ENCODE results near the gene RHEBL1. TPM values are rescaled to one million over a fixed set of nuclear protein-coding genes. Genes with fewer than 3 reads are reported as not detected.

Gene RHEBL1
- total RNA-seq, 6 donors from 2014 or later = 0.97 to 1.4 (median 1.2) TPM; not detected in 2

DNA sequence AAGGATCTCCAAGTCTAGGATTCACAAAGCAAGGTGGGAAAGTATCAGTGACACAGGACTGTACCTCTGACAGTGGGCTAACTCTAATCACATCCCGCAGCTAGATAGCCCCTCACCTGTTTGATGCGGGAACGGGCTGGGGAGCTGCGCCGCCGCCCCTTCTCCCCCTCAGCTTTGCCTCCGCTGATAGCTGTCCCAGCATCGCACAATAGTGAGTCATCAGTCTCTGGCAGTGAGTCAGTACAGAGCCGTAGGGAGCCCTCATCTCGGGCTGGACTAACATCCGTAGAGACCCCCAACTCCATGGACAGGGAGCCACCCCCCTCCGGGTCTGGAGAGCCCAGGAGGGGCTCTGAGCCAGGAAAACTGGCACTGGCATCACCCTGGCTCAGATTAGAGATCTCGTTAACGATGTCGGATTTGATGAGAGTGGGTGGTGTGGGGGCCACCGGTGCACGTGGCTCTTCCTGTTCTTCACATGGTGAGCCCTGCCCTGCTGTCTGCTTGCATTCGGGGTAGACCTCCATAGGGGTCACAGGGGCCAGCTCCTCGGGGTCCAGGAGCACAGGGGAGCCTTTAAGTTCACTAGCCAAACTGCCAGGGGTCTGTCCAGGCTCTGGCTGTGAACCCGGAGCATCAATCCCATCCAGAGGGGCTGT is 20.1 kb downstream of the RHEBL1 start:
- Histone ChIP-seq H3K27ac (no peak overlapping the region), H3K36me3 (peaks cover 76 to 100% (median 98%) of the 10 kb centered on the region in 4 donors), H3K4me1 (peaks cover 0 to 3% (median 0%) of the 10 kb centered on the region in 4 donors), H3K4me3 (no peak overlapping the region), H3K27me3 (no peaks in the 10 kb centered on the region), H3K9me3 (no peaks in the 10 kb centered on the region)
- ATAC-seq (ENCODE audit: low FRiP score in 2 of 2) (peak in 1 of 2 donors; percentile 53), DNase-seq (peak in 1 of 2 donors; percentile 43)
- TF ChIP-seq POLR2A (IDR thresholded peaks at IDR 0.05) = no peak
- TF ChIP-seq POLR2AphosphoS5 (IDR thresholded peaks at IDR 0.05) = no peak
- TF ChIP-seq, protein P1, sequence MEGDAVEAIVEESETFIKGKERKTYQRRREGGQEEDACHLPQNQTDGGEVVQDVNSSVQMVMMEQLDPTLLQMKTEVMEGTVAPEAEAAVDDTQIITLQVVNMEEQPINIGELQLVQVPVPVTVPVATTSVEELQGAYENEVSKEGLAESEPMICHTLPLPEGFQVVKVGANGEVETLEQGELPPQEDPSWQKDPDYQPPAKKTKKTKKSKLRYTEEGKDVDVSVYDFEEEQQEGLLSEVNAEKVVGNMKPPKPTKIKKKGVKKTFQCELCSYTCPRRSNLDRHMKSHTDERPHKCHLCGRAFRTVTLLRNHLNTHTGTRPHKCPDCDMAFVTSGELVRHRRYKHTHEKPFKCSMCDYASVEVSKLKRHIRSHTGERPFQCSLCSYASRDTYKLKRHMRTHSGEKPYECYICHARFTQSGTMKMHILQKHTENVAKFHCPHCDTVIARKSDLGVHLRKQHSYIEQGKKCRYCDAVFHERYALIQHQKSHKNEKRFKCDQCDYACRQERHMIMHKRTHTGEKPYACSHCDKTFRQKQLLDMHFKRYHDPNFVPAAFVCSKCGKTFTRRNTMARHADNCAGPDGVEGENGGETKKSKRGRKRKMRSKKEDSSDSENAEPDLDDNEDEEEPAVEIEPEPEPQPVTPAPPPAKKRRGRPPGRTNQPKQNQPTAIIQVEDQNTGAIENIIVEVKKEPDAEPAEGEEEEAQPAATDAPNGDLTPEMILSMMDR (IDR thresholded peaks at IDR 0.05) = no peak
- TF ChIP-seq EP300 (IDR thresholded peaks at IDR 0.05) = no peak
- 90% methylated on average over 18 to 20 of the region's 20 CpGs for WGBS, 2 donors

DNA sequence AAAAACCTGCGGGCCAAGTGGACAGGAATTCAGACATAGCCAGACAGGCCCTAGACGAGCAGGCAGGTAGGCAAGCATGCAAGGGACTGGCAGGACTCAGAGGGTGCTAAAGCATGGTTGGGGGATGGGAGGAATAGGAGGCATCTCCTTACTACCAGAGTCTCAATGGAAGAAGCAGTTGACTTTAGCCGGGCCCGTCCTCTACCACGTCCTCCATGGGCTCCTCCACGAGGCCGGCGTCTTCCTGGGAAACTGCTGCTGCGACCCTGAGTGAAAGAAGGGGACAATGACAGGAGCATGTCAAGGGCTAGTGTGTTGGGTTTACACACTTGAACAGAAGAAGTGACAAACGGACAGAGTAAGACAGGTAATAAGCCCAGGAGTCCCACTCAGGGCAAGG is 20.8 kb downstream of the RHEBL1 start:
- 92 to 95% methylated on average over 10 of the region's 10 CpGs for WGBS, 2 donors
- no peak for ATAC-seq (ENCODE audit: low FRiP score in 2 of 2)
- DNase-seq = peak in 1 of 2 donors; percentile 17
- H3K4me3 ChIP-seq = no peak overlapping the region
- H3K36me3 ChIP-seq = peaks cover 81 to 100% (median 98%) of the 10 kb centered on the region in 4 donors
- no peaks in the 10 kb centered on the region for H3K9me3 ChIP-seq
- H3K27me3 ChIP-seq = no peaks in the 10 kb centered on the region
- H3K4me1 ChIP-seq = no peaks in the 10 kb centered on the region
- H3K27ac ChIP-seq = no peak overlapping the region
- TF ChIP-seq POLR2A (IDR thresholded peaks at IDR 0.05) = no peak
- no peak for TF ChIP-seq POLR2AphosphoS5 (IDR thresholded peaks at IDR 0.05)
- no peak for TF ChIP-seq EP300 (IDR thresholded peaks at IDR 0.05)
- TF ChIP-seq, protein P1 (IDR thresholded peaks at IDR 0.05) = no peak

DNA sequence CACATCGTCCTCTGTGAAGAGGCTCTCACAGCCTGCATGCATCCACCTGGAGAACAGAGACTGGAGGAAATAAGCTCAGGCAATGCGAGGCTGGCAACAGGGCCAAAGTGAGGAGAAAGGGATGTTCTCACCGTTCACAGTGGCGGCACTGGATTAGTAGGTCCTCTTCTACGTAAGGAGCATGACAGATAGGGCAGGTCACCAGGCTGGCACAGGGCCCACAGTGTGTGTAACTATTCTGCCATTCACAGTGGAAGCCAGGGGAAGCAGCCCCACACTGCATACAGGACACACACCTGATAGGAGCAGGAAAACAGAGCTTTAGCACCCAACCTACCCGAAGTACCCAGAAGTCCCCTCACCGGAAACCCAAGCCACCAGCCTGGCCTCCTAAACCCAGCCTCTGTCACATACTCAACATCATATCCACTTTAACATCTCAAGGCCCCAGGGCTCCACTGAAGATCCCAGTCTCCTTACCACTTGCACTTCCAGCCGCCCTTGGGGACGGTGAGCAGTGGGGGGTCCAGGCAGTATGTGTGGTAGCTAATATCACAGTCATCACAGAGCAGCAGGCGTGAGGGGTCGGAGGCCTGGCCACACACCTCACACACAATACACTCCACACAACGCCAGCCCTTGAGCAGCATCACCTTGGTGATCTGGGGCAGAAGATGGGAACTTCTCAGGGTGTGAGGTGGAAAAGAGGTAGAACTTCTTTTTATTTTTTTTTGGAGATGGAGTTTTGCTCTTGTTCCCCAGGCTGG is 23.5 kb downstream of the RHEBL1 start:
- Histone ChIP-seq H3K9me3 (no peaks in the 10 kb centered on the region), H3K27me3 (no peaks in the 10 kb centered on the region), H3K4me1 (no peaks in the 10 kb centered on the region), H3K27ac (no peak overlapping the region), H3K4me3 (no peak overlapping the region), H3K36me3 (peaks cover 86 to 100% (median 98%) of the 10 kb centered on the region in 4 donors)
- 89 to 98% methylated on average over 8 to 12 of the region's 12 CpGs for WGBS, 2 donors
- TF ChIP-seq EP300 (IDR thresholded peaks at IDR 0.05) = no peak
- TF ChIP-seq, protein P1 (IDR thresholded peaks at IDR 0.05) = no peak
- TF ChIP-seq POLR2AphosphoS5 (IDR thresholded peaks at IDR 0.05) = no peak
- TF ChIP-seq POLR2A (IDR thresholded peaks at IDR 0.05) = no peak
- ATAC-seq (ENCODE audit: low FRiP score in 2 of 2) (no peak), DNase-seq (peak in 1 of 2 donors; percentile 10)

DNA sequence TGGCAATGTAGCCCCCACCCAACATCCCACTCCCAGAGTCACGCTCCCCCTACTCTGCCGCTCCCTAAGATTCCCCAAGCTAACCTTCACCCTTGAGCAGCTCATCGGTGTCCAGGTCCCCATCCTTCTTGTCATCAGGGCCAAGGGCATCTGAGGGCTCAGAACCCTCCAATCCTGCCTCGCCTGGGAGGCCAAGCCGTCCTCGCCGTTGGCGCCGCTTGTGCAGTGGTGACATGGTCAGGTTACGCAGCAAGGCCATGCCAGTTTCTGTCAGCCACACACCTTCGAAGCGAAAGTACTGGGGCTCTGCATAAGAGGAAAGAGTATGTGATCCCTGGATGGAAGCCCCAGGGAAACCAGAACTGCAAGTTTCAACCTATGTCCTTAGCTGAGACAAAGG is 25.1 kb downstream of the RHEBL1 start:
- ATAC-seq (ENCODE audit: low FRiP score in 2 of 2) (no peak), DNase-seq (peak in 1 of 2 donors; percentile 33)
- 96 to 99% methylated on average over 12 of the region's 12 CpGs for WGBS, 2 donors
- no peaks in the 10 kb centered on the region for H3K9me3 ChIP-seq
- TF ChIP-seq POLR2AphosphoS5 (IDR thresholded peaks at IDR 0.05) = no peak
- TF ChIP-seq POLR2A (IDR thresholded peaks at IDR 0.05) = no peak
- TF ChIP-seq, protein P1 (IDR thresholded peaks at IDR 0.05) = no peak
- TF ChIP-seq EP300 (IDR thresholded peaks at IDR 0.05) = no peak
- H3K27ac ChIP-seq = no peak overlapping the region
- no peak overlapping the region for H3K4me3 ChIP-seq
- peaks cover 76 to 100% (median 98%) of the 10 kb centered on the region in 4 donors for H3K36me3 ChIP-seq
- H3K27me3 ChIP-seq = no peaks in the 10 kb centered on the region
- H3K4me1 ChIP-seq = no peaks in the 10 kb centered on the region

Measured in upper lobe of left lung (tissue), 6 donors.